Heart left ventricle (tissue), 13 donors: ENCODE results near the gene DIS3L2.

ENCODE experiments used
- CTCF ChIP-seq, 12 donors: fragments of 200-600 bp; sonication (generic) in 4 of 12; IDR thresholded peaks; one replicate each; pipeline versions ENCODE4 v1.5.0 to v1.8.0; 2018 to 2022; ENCODE audit warnings: antibody characterized with exemption in 12 of 12, mild to moderate bottlenecking in 5 of 12
- POLR2A ChIP-seq, 2 donors: fragments of 450-650 bp; IDR thresholded peaks; one replicate each; pipeline ENCODE4 v1.6.1; 2017; ENCODE audit warnings: antibody characterized with exemption in 2 of 2, mild to moderate bottlenecking in 2 of 2, moderate library complexity in 2 of 2
- donor health status: ischemic (EF 13 %, LVEDD 7.1; RV severe dilation, severe dysfunction).
- donor health status: DM: no; HTN: yes; CAD: no.
- donor health status: DM: no; HTN: no; CAD: no.
- donor health status: ischemic (EF 25% LVEDD 6.9; RV normal size, moderate dysfunction).
- donor health status: ischemic (EF 25% LVEDD 5.7; RV mildly dilated, moderate dysfunction).
- donor health status: ischemic (EF 35%, LVEDD 5.7; RV mildly dilated, moderate dysfunction).
- donor health status: nonischemic (EF 11% LVEDD 7.7; RV severe dilation, severe dysfunction).
- donor health status: DM: yes; HTN: yes; CAD: no.
- donor health status: PGD.
- donor health status: ischemic (EF 29% LVEDD 5.4; RV normal size, mild dysfunction).
- donor health status: nonischemic (EF 23%, LVEDD 6.1; RV moderate dilation, normal function).

GRCh38 chr2:232219932-232220331 lies 258.4 kb downstream of the DIS3L2 start:
- no peak for TF ChIP-seq CTCF (IDR thresholded peaks at IDR 0.05)
- no peak for TF ChIP-seq POLR2A (IDR thresholded peaks at IDR 0.05)
